Panc1 (cell line): ENCODE results near the gene DLGAP1. TPM values are rescaled to one million over a fixed set of nuclear protein-coding genes. Genes with fewer than 3 reads are reported as not detected.

Source experiments
- ATAC-seq: fragments of 200-7000 bp; cut with Tn5 transposase; 2 replicates; pipeline ENCODE4 v1.9.1; 2020; ENCODE audit warnings: mild to moderate bottlenecking, moderate library complexity
- BruUV-seq: library from RNA; stranded (reverse); fragments of 400-500 nt; replicated peaks from 2 replicates; lab custom pipeline; 2021; lab: Mats Ljungman, UMichigan
- CTCF ChIA-PET: fragments of 300-600 bp; sonication (Branson Sonifier 250); formaldehyde crosslinking; loops from one replicate; lab custom pipeline; 2022; ENCODE audit warnings: antibody characterized with exemption; lab: Charles Lee
- POLR2A ChIA-PET: fragments of 300-600 bp; sonication (Branson Sonifier 250); formaldehyde crosslinking; loops from one replicate; lab custom pipeline; 2022; ENCODE audit warnings: antibody characterized with exemption; lab: Charles Lee
- DNase-seq: peaks from one replicate; pipeline ENCODE4 v3.0.0-alpha.2; 2010; ENCODE audit warnings: low read depth, low spot score
- H3K27ac ChIP-seq: 2 replicates; pipeline ENCODE4 v1.5.1; 2011; ENCODE audit warnings: mild to moderate bottlenecking, low read length, inconsistent platforms
- H3K27me3 ChIP-seq: fragments of 200-500 bp; sonication (Bioruptor generic); 2 replicates; pipeline ENCODE4 v1.6.0; 2014; ENCODE audit warnings: low read length, inconsistent platforms; ENCODE audit not compliant: control insufficient read depth, insufficient read depth
- H3K36me3 ChIP-seq: fragments of 200-500 bp; sonication (Bioruptor generic); 2 replicates; pipeline ENCODE4 v1.5.1; 2014; ENCODE audit warnings: inconsistent platforms, mild to moderate bottlenecking, low read length, moderate library complexity; ENCODE audit not compliant: control insufficient read depth, insufficient read depth
- H3K4me1 ChIP-seq: 2 replicates; pipeline ENCODE4 v1.5.1; 2011; ENCODE audit warnings: inconsistent platforms, mild to moderate bottlenecking, low read length, moderate library complexity; ENCODE audit not compliant: control insufficient read depth, insufficient read depth
- H3K4me3 ChIP-seq, 2 experiments: 2 replicates each; pipeline ENCODE4 v1.5.1; 2011 to 2012; ENCODE audit warnings: low read depth in 2 of 2, low read length in 2 of 2, mild to moderate bottlenecking in 2 of 2, inconsistent platforms in 1 of 2, moderate library complexity in 1 of 2
- H3K9me3 ChIP-seq: fragments of 200-500 bp; sonication (Bioruptor generic); 2 replicates; pipeline ENCODE4 v1.5.1; 2014; ENCODE audit warnings: low read depth, mild to moderate bottlenecking, inconsistent platforms, low read length, moderate library complexity; ENCODE audit not compliant: control insufficient read depth, insufficient read depth
- POLR2AphosphoS5 ChIP-seq: IDR thresholded peaks from 2 replicates; pipeline ENCODE4 v1.6.1; 2012; ENCODE audit warnings: mild to moderate bottlenecking, low read depth, low read length, moderate library complexity
- SIN3A ChIP-seq: IDR thresholded peaks from 2 replicates; pipeline ENCODE4 v1.6.1; 2012; ENCODE audit warnings: low read depth, mild to moderate bottlenecking, low read length, moderate library complexity, borderline replicate concordance; ENCODE audit not compliant: insufficient read depth
- TCF7L2 ChIP-seq: IDR thresholded peaks from 2 replicates; pipeline ENCODE4 v1.6.1; 2011; ENCODE audit warnings: mild to moderate bottlenecking, low read depth, low read length, inconsistent platforms
- in situ Hi-C: cut with HindIII; loops from 2 replicates; pipeline ENCODE4 v1.10.0; 2016; ENCODE audit warnings: low sequenced_read_pairs, low pct_unique_long_range_greater_than_20kb
- intact Hi-C: fragments of 100-400 bp; cut with micrococcal nuclease; formaldehyde crosslinking; loops from one replicate; pipeline ENCODE4 v1.10.0; 2022; ENCODE audit not compliant: unreplicated experiment
- total RNA-seq: library from RNA; stranded (reverse); gene quantifications from one replicate; pipeline ENCODE4 v1.2.1, GENCODE V29; 2021; ENCODE audit not compliant: unreplicated experiment
- TF ChIP-seq, protein P1 (sequence below), 2 experiments: IDR thresholded peaks; 2 replicates each; pipeline ENCODE4 v1.6.1; 2011 to 2012; ENCODE audit warnings: low read depth in 2 of 2, control low read depth in 1 of 2, low read length in 1 of 2, mild to moderate bottlenecking in 1 of 2, moderate library complexity in 1 of 2; ENCODE audit not compliant: insufficient read depth in 1 of 2
- TF ChIP-seq, protein P2 (sequence below): fragments of 450-650 bp; IDR thresholded peaks from 2 replicates; pipeline ENCODE4 v1.5.1; 2017; ENCODE audit warnings: mild to moderate bottlenecking

The DLGAP1 gene
- total RNA-seq, 1 experiment from 2014 or later, result 1.8 TPM

DNA sequence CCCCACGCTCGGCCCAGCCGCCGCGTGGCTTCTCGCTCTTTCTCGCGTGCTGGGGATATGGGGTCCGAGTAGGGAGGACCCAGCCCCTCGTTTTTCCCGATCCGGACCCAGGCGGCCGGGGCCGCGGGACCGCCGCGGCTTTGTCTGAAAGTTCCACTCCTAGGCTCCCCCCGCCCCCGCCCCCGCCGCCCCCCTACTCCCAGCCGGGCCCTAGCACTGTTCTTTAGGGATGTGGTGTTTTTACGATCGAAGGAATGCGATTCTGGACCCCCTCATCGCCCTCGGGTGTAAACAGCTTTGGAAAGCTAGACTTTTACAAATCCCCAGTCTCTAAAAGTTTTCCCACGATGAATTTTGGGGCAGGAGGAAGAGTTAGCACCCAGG, 1004.3 kb downstream of the DLGAP1 start:
- BruUV-seq, result no TSS peak
- intact Hi-C loops, result loop anchor here (5.0 kb wide), 1 partner anchor 217 kb away; no protein-coding TSS in a partner anchor
- Histone ChIP-seq H3K36me3 (peaks cover 9% of the 10 kb centered on the region), H3K27me3 (no peaks in the 10 kb centered on the region), H3K4me3 (peak overlapping the region; percentile 97 to 98), H3K4me1 (peaks cover 31% of the 10 kb centered on the region), H3K27ac (peak overlapping the region; percentile 100), H3K9me3 (no peaks in the 10 kb centered on the region)
- DNase-seq, result no peak
- TF ChIP-seq POLR2AphosphoS5, result no peak
- TF ChIP-seq, protein P1, sequence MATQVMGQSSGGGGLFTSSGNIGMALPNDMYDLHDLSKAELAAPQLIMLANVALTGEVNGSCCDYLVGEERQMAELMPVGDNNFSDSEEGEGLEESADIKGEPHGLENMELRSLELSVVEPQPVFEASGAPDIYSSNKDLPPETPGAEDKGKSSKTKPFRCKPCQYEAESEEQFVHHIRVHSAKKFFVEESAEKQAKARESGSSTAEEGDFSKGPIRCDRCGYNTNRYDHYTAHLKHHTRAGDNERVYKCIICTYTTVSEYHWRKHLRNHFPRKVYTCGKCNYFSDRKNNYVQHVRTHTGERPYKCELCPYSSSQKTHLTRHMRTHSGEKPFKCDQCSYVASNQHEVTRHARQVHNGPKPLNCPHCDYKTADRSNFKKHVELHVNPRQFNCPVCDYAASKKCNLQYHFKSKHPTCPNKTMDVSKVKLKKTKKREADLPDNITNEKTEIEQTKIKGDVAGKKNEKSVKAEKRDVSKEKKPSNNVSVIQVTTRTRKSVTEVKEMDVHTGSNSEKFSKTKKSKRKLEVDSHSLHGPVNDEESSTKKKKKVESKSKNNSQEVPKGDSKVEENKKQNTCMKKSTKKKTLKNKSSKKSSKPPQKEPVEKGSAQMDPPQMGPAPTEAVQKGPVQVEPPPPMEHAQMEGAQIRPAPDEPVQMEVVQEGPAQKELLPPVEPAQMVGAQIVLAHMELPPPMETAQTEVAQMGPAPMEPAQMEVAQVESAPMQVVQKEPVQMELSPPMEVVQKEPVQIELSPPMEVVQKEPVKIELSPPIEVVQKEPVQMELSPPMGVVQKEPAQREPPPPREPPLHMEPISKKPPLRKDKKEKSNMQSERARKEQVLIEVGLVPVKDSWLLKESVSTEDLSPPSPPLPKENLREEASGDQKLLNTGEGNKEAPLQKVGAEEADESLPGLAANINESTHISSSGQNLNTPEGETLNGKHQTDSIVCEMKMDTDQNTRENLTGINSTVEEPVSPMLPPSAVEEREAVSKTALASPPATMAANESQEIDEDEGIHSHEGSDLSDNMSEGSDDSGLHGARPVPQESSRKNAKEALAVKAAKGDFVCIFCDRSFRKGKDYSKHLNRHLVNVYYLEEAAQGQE (IDR thresholded peaks at IDR 0.05; ENCODE audit: insufficient read depth in 1 of 2, low read depth in 2 of 2, low read length in 1 of 2), result no peak
- no peak for TF ChIP-seq SIN3A
- no peak for TF ChIP-seq TCF7L2
- TF ChIP-seq, protein P2, sequence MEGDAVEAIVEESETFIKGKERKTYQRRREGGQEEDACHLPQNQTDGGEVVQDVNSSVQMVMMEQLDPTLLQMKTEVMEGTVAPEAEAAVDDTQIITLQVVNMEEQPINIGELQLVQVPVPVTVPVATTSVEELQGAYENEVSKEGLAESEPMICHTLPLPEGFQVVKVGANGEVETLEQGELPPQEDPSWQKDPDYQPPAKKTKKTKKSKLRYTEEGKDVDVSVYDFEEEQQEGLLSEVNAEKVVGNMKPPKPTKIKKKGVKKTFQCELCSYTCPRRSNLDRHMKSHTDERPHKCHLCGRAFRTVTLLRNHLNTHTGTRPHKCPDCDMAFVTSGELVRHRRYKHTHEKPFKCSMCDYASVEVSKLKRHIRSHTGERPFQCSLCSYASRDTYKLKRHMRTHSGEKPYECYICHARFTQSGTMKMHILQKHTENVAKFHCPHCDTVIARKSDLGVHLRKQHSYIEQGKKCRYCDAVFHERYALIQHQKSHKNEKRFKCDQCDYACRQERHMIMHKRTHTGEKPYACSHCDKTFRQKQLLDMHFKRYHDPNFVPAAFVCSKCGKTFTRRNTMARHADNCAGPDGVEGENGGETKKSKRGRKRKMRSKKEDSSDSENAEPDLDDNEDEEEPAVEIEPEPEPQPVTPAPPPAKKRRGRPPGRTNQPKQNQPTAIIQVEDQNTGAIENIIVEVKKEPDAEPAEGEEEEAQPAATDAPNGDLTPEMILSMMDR, result no peak
- ChIA-PET POLR2A (interaction anchor here (0.6 to 0.8 kb wide), 4 partner anchors 41 to 215 kb away, joined by 3 to 9 read pairs (median 4); no protein-coding TSS in a partner anchor), CTCF (interaction anchor here (0.6 kb wide), 1 partner anchor 211 kb away, joined by 3 read pairs; no protein-coding TSS in a partner anchor)
- ATAC-seq, result no peak
- in situ Hi-C loops, result no loop called here

DNA sequence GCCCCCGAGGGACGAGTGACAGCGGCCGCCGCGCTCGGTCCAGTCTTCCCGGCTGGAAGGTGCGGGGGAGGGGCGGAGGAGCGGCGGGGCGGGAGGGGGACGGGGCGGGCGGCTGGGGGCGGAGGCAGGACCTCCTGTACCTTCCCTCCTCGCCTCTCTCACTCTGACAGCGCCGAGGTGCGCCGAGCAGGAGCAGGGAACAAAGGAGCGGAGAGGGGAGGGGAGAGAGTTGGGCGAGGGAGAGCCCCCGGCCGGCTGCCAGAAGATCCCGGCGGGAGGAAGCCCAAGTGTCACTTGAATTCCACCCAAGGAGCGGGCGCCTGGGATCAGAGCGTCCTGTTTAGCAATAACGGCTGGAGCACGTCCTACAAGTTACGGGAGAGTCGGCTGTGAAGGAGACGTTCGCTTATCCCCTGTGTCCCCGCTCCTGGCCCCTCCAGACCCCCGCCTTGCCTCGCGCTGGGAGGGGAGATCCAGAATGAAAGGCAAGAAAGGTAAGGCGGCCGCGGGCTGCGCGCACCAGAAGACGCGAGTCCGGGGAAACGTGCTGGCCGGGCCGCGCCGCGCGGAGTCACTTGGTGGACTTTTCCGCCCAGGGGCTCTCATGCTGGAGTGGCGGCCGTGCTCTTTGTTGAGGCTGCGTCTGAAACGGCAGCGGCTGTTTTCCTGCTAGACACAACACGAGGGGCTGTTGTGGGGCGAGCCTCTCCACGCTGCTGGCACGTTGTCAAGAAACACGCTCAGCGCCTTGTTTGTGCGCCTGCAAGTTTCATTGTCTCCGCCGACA, 1004.9 kb downstream of the DLGAP1 start, which contains the start of gene TGIF1:
Gene TGIF1 (plus strand): TSS at position 161 of the 787 bp plus-strand sequence. CDS start 318 bp downstream, at position 479.
- no TSS peak for BruUV-seq
- POLR2A ChIA-PET, result interaction anchor here (0.6 to 1.4 kb wide), 3 partner anchors 40 to 216 kb away, joined by 3 to 9 read pairs (median 4); no protein-coding TSS in a partner anchor
- Histone ChIP-seq H3K4me1 (peaks cover 28% of the 10 kb centered on the region), H3K27me3 (no peaks in the 10 kb centered on the region), H3K9me3 (no peaks in the 10 kb centered on the region), H3K4me3 (peak within 1 kb of the TSS; percentile 97 to 98), H3K27ac (peak within 1 kb of the TSS; percentile 100), H3K36me3 (peaks cover 9% of the 10 kb centered on the region)
- TF ChIP-seq SIN3A, result 0 out of 2 replicates have a peak, but pooled peaks have one; percentile 53
- peak; percentile 50; the same call in 1 of the 2 replicates for TF ChIP-seq TCF7L2
- TF ChIP-seq, protein P1 (IDR thresholded peaks at IDR 0.05; ENCODE audit: insufficient read depth in 1 of 2, low read depth in 2 of 2, low read length in 1 of 2), result 0 out of 4 replicates have a peak, but pooled peaks of 1 of the 2 experiments have one; percentile 28
- TF ChIP-seq POLR2AphosphoS5, result peak; percentile 77
- TF ChIP-seq, protein P2, result no peak
- DNase-seq (no peak), ATAC-seq (peak; percentile 61)
- in situ Hi-C loops, result no loop called here
- intact Hi-C loops, result loop anchor here (5.0 kb wide), 1 partner anchor 217 kb away; no protein-coding TSS in a partner anchor
- CTCF ChIA-PET, result no interaction called here
